GM23338 (cell line): ENCODE measurements around the gene ZMPSTE24. TPM values are rescaled to one million over a fixed set of nuclear protein-coding genes. Genes with fewer than 3 reads are reported as not detected.

Experiments
- ATAC-seq: fragments of 200-7000 bp; cut with Tn5 transposase; 3 replicates; pipeline ENCODE4 v1.9.1; 2020
- DNase-seq: peaks from one replicate; pipeline ENCODE4 v3.0.0-alpha.2; 2015; ENCODE audit warnings: low spot score
- H2AFZ ChIP-seq: fragments of 200-600 bp; sonication (generic); 2 replicates; pipeline ENCODE4 v1.8.0; 2016; ENCODE audit warnings: antibody characterized with exemption, mild to moderate bottlenecking, moderate library complexity
- H3F3A ChIP-seq: fragments of 200-600 bp; sonication (generic); replicated peaks from 2 replicates; pipeline ENCODE4 v1.8.0; 2017; ENCODE audit warnings: antibody characterized with exemption, mixed run types, low read depth
- H3K27ac ChIP-seq: fragments of 200-600 bp; sonication (generic); 2 replicates; pipeline ENCODE4 v1.6.1; 2016; ENCODE audit warnings: low read depth
- H3K27me3 ChIP-seq: fragments of 200-600 bp; sonication (generic); 2 replicates; pipeline ENCODE4 v1.8.0; 2016; ENCODE audit warnings: mild to moderate bottlenecking, mixed run types, moderate library complexity; ENCODE audit not compliant: insufficient read depth
- H3K36me3 ChIP-seq: fragments of 200-600 bp; sonication (generic); 2 replicates; pipeline ENCODE4 v1.8.0; 2016; ENCODE audit warnings: mild to moderate bottlenecking; ENCODE audit not compliant: insufficient read depth
- H3K4me1 ChIP-seq: fragments of 200-600 bp; sonication (generic); 2 replicates; pipeline ENCODE4 v1.8.0; 2016; ENCODE audit warnings: mild to moderate bottlenecking, moderate library complexity; ENCODE audit not compliant: insufficient read depth
- H3K4me2 ChIP-seq: fragments of 200-600 bp; sonication (generic); 2 replicates; pipeline ENCODE4 v1.7.1; 2017; ENCODE audit warnings: mixed run types
- H3K4me3 ChIP-seq: fragments of 200-600 bp; sonication (generic); 2 replicates; pipeline ENCODE4 v1.6.1; 2016; ENCODE audit warnings: mixed run types
- H3K79me2 ChIP-seq: fragments of 200-600 bp; sonication (generic); replicated peaks from 2 replicates; pipeline ENCODE4 v1.8.0; 2017; ENCODE audit warnings: mild to moderate bottlenecking; ENCODE audit not compliant: insufficient read depth
- H3K9me2 ChIP-seq: fragments of 200-600 bp; sonication (generic); 2 replicates; pipeline ENCODE4 v1.8.0; 2017; ENCODE audit not compliant: insufficient read depth
- H4K20me1 ChIP-seq: fragments of 200-600 bp; sonication (generic); replicated peaks from 2 replicates; pipeline ENCODE4 v1.8.0; 2017; ENCODE audit warnings: mild to moderate bottlenecking; ENCODE audit not compliant: insufficient read depth
- H3K27ac Mint-ChIP-seq: 2 replicates; pipeline ENCODE4 v1.8.0; 2020; ENCODE audit warnings: inconsistent platforms, mild to moderate bottlenecking, moderate library complexity, mixed read lengths
- H3K27me3 Mint-ChIP-seq: 3 replicates; pipeline ENCODE4 v1.8.0; 2022; ENCODE audit warnings: low read depth, mild to moderate bottlenecking, moderate library complexity, mixed read lengths, inconsistent platforms; ENCODE audit not compliant: insufficient read depth, poor library complexity
- H3K36me3 Mint-ChIP-seq: 3 replicates; pipeline ENCODE4 v1.8.0; 2021; ENCODE audit warnings: low read depth, mild to moderate bottlenecking, inconsistent platforms, moderate library complexity, mixed read lengths
- H3K4me1 Mint-ChIP-seq: 3 replicates; pipeline ENCODE4 v1.8.0; 2020; ENCODE audit warnings: mild to moderate bottlenecking, inconsistent platforms, mixed read lengths
- H3K4me3 Mint-ChIP-seq: 3 replicates; pipeline ENCODE4 v1.8.0; 2021; ENCODE audit warnings: moderate library complexity, mild to moderate bottlenecking, inconsistent platforms, mixed read lengths
- H3K9me3 Mint-ChIP-seq: 3 replicates; pipeline ENCODE4 v1.8.0; 2020; ENCODE audit warnings: moderate library complexity, mild to moderate bottlenecking, inconsistent platforms, mixed read lengths
- CREB1 ChIP-seq: fragments of 250-450 bp; sonication (Bioruptor Pico); IDR thresholded peaks from 2 replicates; pipeline ENCODE4 v1.5.0; 2020; ENCODE audit warnings: low read depth, mild to moderate bottlenecking, moderate library complexity
- EZH2 ChIP-seq: fragments of 200-600 bp; sonication (generic); IDR thresholded peaks from one replicate; pipeline ENCODE4 v1.8.0; 2017; ENCODE audit warnings: antibody characterized with exemption, mild to moderate bottlenecking, low read depth; ENCODE audit not compliant: unreplicated experiment
- JUNB ChIP-seq: IDR thresholded peaks from one replicate; pipeline ENCODE4 v1.6.1; 2016; ENCODE audit warnings: antibody characterized with exemption; ENCODE audit not compliant: unreplicated experiment
- NANOG ChIP-seq: IDR thresholded peaks from 2 replicates; pipeline ENCODE4 v1.6.1; 2016; ENCODE audit warnings: antibody characterized with exemption, borderline replicate concordance
- STAT1 ChIP-seq: IDR thresholded peaks from one replicate; pipeline ENCODE4 v1.6.1; 2016; ENCODE audit warnings: antibody characterized with exemption; ENCODE audit not compliant: unreplicated experiment
- ZNF114 ChIP-seq: fragments of 250-450 bp; sonication (Bioruptor Pico); IDR thresholded peaks from 2 replicates; pipeline ENCODE4 v1.5.0; 2020; ENCODE audit warnings: mild to moderate bottlenecking, moderate library complexity
- ZNF331 ChIP-seq: fragments of 250-450 bp; sonication (Bioruptor Pico); IDR thresholded peaks from 2 replicates; pipeline ENCODE4 v1.5.0; 2020; ENCODE audit warnings: low read depth, mild to moderate bottlenecking, moderate library complexity
- polyA plus RNA-seq: library from polyadenylated mRNA; unstranded; fragments of >200 nt; fragmentation: Nextera tagmentation; extraction: Ambion mirVana; gene quantifications from 2 replicates; pipeline ENCODE4 v1.2.1, GENCODE V29; 2016
- total RNA-seq: library from RNA; depleted of rRNA; stranded (reverse); fragments of >200 nt; shearing (Covaris generic); gene quantifications from 2 replicates; pipeline ENCODE4 v1.2.3, GENCODE V29; 2014
- TF ChIP-seq, protein P1 (sequence below): IDR thresholded peaks from one replicate; pipeline ENCODE4 v1.6.1; 2018; ENCODE audit warnings: antibody characterized with exemption; ENCODE audit not compliant: unreplicated experiment
- TF ChIP-seq, protein P2 (sequence below), 2 experiments: fragments of 200-600 bp in 1 of 2; sonication (generic) in 1 of 2; conservative IDR thresholded peaks; 2 replicates each; pipeline versions ENCODE4 v1.5.1 to v1.6.1; 2016 to 2017; ENCODE audit warnings: antibody characterized with exemption in 2 of 2, low read depth in 2 of 2, mild to moderate bottlenecking in 2 of 2, moderate library complexity in 1 of 2
- TF ChIP-seq, protein P3 (sequence below): IDR thresholded peaks from 2 replicates; pipeline ENCODE4 v1.6.1; 2016; ENCODE audit warnings: antibody characterized with exemption

The ZMPSTE24 gene
- total and polyA plus RNA-seq, 2 experiments from 2014 or later = 23.1 to 51.2 TPM

DNA sequence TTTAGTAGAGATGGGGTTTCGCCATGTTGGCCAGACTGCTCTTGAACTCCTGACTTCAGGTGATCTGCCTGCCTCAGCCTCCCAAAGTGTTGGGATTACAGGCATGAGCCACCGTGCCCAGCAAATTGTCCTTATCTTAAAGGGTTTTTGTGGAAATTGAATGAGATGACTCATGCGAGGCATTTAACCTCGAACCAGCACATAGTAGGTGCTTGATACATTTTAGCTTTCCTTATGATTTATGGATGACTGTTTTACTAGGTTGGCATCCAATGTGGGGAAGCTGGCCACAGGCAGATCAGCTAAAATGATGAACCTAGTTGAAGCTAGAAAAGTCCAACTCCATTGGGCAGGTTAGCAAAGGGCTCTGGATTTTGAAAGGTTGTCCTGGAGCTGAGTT is 60.4 kb downstream of the ZMPSTE24 start (continued):
- TF ChIP-seq, protein P1, sequence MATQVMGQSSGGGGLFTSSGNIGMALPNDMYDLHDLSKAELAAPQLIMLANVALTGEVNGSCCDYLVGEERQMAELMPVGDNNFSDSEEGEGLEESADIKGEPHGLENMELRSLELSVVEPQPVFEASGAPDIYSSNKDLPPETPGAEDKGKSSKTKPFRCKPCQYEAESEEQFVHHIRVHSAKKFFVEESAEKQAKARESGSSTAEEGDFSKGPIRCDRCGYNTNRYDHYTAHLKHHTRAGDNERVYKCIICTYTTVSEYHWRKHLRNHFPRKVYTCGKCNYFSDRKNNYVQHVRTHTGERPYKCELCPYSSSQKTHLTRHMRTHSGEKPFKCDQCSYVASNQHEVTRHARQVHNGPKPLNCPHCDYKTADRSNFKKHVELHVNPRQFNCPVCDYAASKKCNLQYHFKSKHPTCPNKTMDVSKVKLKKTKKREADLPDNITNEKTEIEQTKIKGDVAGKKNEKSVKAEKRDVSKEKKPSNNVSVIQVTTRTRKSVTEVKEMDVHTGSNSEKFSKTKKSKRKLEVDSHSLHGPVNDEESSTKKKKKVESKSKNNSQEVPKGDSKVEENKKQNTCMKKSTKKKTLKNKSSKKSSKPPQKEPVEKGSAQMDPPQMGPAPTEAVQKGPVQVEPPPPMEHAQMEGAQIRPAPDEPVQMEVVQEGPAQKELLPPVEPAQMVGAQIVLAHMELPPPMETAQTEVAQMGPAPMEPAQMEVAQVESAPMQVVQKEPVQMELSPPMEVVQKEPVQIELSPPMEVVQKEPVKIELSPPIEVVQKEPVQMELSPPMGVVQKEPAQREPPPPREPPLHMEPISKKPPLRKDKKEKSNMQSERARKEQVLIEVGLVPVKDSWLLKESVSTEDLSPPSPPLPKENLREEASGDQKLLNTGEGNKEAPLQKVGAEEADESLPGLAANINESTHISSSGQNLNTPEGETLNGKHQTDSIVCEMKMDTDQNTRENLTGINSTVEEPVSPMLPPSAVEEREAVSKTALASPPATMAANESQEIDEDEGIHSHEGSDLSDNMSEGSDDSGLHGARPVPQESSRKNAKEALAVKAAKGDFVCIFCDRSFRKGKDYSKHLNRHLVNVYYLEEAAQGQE = no peak
- TF ChIP-seq, protein P2, sequence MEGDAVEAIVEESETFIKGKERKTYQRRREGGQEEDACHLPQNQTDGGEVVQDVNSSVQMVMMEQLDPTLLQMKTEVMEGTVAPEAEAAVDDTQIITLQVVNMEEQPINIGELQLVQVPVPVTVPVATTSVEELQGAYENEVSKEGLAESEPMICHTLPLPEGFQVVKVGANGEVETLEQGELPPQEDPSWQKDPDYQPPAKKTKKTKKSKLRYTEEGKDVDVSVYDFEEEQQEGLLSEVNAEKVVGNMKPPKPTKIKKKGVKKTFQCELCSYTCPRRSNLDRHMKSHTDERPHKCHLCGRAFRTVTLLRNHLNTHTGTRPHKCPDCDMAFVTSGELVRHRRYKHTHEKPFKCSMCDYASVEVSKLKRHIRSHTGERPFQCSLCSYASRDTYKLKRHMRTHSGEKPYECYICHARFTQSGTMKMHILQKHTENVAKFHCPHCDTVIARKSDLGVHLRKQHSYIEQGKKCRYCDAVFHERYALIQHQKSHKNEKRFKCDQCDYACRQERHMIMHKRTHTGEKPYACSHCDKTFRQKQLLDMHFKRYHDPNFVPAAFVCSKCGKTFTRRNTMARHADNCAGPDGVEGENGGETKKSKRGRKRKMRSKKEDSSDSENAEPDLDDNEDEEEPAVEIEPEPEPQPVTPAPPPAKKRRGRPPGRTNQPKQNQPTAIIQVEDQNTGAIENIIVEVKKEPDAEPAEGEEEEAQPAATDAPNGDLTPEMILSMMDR (conservative IDR thresholded peaks at IDR 0.05; ENCODE audit: low read depth in 2 of 2) = no peak
- TF ChIP-seq NANOG (no peak), STAT1 (no peak), CREB1 (CRISPR knock-in tag) (no peak), JUNB (no peak), ZNF331 (no peak), EZH2 (no peak)
- TF ChIP-seq, protein P3, sequence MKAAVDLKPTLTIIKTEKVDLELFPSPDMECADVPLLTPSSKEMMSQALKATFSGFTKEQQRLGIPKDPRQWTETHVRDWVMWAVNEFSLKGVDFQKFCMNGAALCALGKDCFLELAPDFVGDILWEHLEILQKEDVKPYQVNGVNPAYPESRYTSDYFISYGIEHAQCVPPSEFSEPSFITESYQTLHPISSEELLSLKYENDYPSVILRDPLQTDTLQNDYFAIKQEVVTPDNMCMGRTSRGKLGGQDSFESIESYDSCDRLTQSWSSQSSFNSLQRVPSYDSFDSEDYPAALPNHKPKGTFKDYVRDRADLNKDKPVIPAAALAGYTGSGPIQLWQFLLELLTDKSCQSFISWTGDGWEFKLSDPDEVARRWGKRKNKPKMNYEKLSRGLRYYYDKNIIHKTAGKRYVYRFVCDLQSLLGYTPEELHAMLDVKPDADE = no peak

DNA sequence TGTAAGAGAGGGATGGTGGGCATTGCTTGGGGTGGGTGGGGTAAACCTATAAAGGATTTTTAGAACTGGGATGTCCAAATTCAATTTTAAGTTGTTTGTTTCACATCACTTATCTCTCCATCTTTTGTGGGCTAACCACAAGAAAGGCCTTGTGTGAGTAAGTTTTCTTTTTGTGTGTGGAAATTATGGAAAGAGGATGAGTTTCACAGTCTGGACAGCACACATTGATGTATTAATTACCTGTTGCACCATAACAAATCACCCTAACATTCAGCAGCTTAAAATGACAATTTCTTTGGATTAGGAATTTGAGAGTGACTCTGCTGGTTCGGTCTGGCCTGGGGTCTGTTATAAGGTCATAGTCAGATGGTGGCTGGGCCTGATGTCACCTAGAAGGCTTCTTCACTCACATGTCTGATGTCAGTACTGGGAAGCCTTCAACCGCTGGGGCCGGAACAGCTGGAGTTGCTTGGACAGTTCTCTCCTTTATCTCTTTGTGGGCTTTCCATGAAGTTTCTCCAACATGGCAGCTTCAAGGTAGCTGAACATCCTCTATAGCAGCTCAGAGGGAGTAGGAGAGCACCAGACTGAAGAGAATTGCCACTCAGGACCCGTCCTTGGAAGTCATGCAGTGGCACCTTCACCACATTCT is 61.1 kb downstream of the ZMPSTE24 start:
- Mint-ChIP-seq H3K27me3 (peaks cover 53% of the 10 kb centered on the region), H3K4me3 (no peak overlapping the region), H3K4me1 (peaks cover 19% of the 10 kb centered on the region), H3K36me3 (no peaks in the 10 kb centered on the region; the same call in 2 of the 3 replicates), H3K27ac (no peak overlapping the region), H3K9me3 (no peaks in the 10 kb centered on the region)
- Histone ChIP-seq H4K20me1 (no peaks in the 10 kb centered on the region), H3K9me2 (no peaks in the 10 kb centered on the region), H2AFZ (no peak overlapping the region), H3K4me2 (no peak overlapping the region), H3K79me2 (no peaks in the 10 kb centered on the region), H3K4me1 (peaks cover 19% of the 10 kb centered on the region), H3F3A (no peaks in the 10 kb centered on the region), H3K4me3 (no peak overlapping the region), H3K27ac (no peak overlapping the region), H3K27me3 (peaks cover 65% of the 10 kb centered on the region), H3K36me3 (no peaks in the 10 kb centered on the region)
- DNase-seq (no peak), ATAC-seq (no peak)
- TF ChIP-seq ZNF114 (CRISPR knock-in tag) (no peak), ZNF331 (no peak)
- TF ChIP-seq, protein P1 = no peak
